SK-MEL-5 (cell line): ENCODE data around the gene PHF8. TPM values are rescaled to one million over a fixed set of nuclear protein-coding genes. Genes with fewer than 3 reads are reported as not detected.

ENCODE experiments used
- DNase-seq: peaks from one replicate; pipeline ENCODE4 v3.0.0-alpha.2; 2016; ENCODE audit warnings: low read depth, low spot score
- in situ Hi-C: cut with HindIII; loops from 2 replicates; pipeline ENCODE4 v1.10.0; 2016; ENCODE audit warnings: low sequenced_read_pairs, high pct_unique_total_duplicates, low pct_unique_long_range_greater_than_20kb
- small RNA-seq, 2 experiments: library from RNA; depleted of rRNA; stranded (forward); fragments of <200 nt; gene quantifications; one replicate each; pipeline ENCODE3, GENCODE V24; 2014
- total RNA-seq: library from RNA; depleted of rRNA; stranded (reverse); fragments of >200 nt; shearing (Covaris generic); gene quantifications from 2 replicates; pipeline ENCODE4 v1.2.3, GENCODE V29; 2014; rRNA removed

The PHF8 gene
- total RNA-seq, 1 experiment from 2014 or later, result 7.3 TPM

DNA sequence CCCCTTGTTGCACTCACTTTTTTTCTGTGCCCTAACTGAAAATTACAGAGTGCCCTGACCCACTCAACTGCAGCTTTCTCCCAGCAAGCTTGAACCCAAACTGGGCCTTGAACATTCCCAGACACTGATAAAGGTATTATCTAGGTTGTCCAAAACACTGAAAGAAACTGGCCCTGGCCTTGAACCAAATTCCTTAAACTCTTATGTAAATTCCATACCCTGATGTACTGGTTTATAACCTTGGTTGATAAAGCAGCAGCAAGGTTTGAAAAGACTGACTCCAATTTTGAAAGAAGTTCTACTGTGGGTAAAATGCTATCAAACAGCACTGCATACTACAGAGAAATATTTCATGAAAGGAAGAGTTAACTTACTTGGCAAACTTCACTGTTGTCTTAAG lies 125.6 kb downstream of the PHF8 start:
- no peak for DNase-seq
- in situ Hi-C loops, result no loop called here

DNA sequence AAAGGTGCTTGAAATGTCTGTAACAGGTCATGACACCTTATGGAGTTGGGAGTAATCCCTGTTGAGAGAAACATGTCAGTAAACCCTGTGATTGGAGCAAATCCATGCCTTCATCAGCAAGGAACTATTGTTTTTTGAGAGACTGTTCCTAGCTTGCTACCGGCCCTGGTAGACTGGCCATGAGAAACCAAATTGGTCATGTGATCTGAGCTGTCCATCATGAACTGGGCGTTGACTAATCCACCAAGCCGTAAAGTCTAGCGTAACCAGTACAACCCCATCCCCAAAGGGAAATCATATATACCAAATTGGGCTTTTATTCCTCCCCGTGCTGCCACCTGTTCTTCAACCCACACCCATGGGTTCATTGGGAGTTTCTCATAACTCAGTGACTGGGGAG lies 143.7 kb downstream of the PHF8 start:
- in situ Hi-C loops, result no loop called here
- DNase-seq, result no peak

DNA sequence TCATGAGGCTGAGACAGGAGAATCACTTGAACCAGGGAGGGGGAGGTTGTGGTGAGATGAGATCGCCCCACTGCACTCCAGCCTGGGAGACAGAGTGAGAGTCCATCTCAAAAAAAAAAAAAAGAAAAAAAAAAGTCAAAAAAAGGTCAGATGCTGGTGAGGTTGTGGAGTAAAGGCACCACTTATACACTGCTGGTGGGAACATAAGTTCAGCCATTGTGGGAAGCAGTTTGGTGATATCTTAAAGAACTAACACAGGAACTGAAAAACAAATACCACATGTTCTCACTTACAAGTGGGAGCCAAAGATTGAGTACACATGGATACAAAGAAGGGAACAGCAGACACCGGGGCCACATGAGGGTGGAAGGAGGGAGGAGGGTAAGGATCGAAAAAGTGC lies 149.0 kb downstream of the PHF8 start:
- in situ Hi-C loops, result no loop called here
- no peak for DNase-seq

Small RNA genes within 50 kb of the gene (small RNA-seq; reads per million reads assigned to genes)
- gene RNA5SP505, result 3.0 to 18.4 reads per million in 2 experiments

Other genes starting within 250 kb of the PHF8 start
- 3.9 and 5.7 TPM in 2 replicates for gene FAM120C, start 138.8 kb upstream of the PHF8 start, total RNA-seq